KG1 (cell line): ENCODE results near the gene RPLP1.
"Not testable (repeated sequence)": the region's sequence is repeated elsewhere in the genome, so short reads cannot be mapped to it uniquely, and the experiment has no call there.

Source experiments
- DNase-seq: peaks from one replicate; lab custom pipeline; 2025; lab: John Stamatoyannopoulos, UW

Gene RPLP1

GRCh38 chr15:69439623-69440022 lies 13.0 kb upstream of the RPLP1 start:
- no peak for DNase-seq

GRCh38 chr15:69443032-69443611 lies 9.5 kb upstream of the RPLP1 start:
- DNase-seq, result no peak

- DNase-seq, result no peak
Measured at GRCh38 chr15:69444686-69445085, 7.9 kb upstream of the RPLP1 start.

- no peak for DNase-seq
Measured at GRCh38 chr15:69446953-69447352, 5.7 kb upstream of the RPLP1 start.

GRCh38 chr15:69450221-69450620 lies 2.4 kb upstream of the RPLP1 start:
- DNase-seq, result not testable (repeated sequence)

GRCh38 chr15:69450968-69451695 lies 1.5 kb upstream of the RPLP1 start:
- no peak for DNase-seq

- peak; percentile 76 for DNase-seq
Measured at GRCh38 chr15:69451951-69452691, 497 bp upstream of the RPLP1 start.

- no peak for DNase-seq
Measured at GRCh38 chr15:69454953-69455352, 2.3 kb downstream of the RPLP1 start.

- no peak for DNase-seq
Measured at GRCh38 chr15:69456208-69457166, 3.9 kb downstream of the RPLP1 start.

GRCh38 chr15:69457304-69458280 lies 5.0 kb downstream of the RPLP1 start:
- no peak for DNase-seq

- no peak for DNase-seq
Measured at GRCh38 chr15:69459066-69459465, 6.4 kb downstream of the RPLP1 start.

- no peak for DNase-seq
Measured at GRCh38 chr15:69460481-69460880, 7.9 kb downstream of the RPLP1 start.

GRCh38 chr15:69462030-69462492 lies 9.4 kb downstream of the RPLP1 start:
- no peak for DNase-seq

GRCh38 chr15:69462493-69463181 lies 10.0 kb downstream of the RPLP1 start:
- peak; percentile 95 for DNase-seq

- DNase-seq, result no peak
Measured at GRCh38 chr15:69463182-69463756, 10.7 kb downstream of the RPLP1 start.

GRCh38 chr15:69465253-69465652 lies 12.6 kb downstream of the RPLP1 start:
- DNase-seq, result no peak

GRCh38 chr15:69466733-69467132 lies 14.1 kb downstream of the RPLP1 start:
- no peak for DNase-seq

- DNase-seq, result no peak
Measured at GRCh38 chr15:69467636-69468035, 15.0 kb downstream of the RPLP1 start.

- peak; percentile 59 for DNase-seq
Measured at GRCh38 chr15:69468241-69469121, 15.9 kb downstream of the RPLP1 start.
